WERI-Rb-1 (cell line): ENCODE results near the gene PPP1R16B.
"Not testable (repeated sequence)": the region's sequence is repeated elsewhere in the genome, so short reads cannot be mapped to it uniquely, and the experiment has no call there.

ENCODE experiments used
- DNase-seq: peaks from one replicate; pipeline ENCODE4 v3.0.0-alpha.2; 2020
- H3K27ac ChIP-seq: fragments of 250-450 bp; sonication (Bioruptor Pico); 2 replicates; pipeline ENCODE4 v1.5.1; 2020; ENCODE audit warnings: mild to moderate bottlenecking, moderate library complexity
- H3K27me3 ChIP-seq: fragments of 250-450 bp; sonication (Bioruptor Pico); 2 replicates; pipeline ENCODE4 v1.5.1; 2021; ENCODE audit warnings: mild to moderate bottlenecking, low read depth, moderate library complexity; ENCODE audit not compliant: insufficient read depth, severe bottlenecking
- H3K36me3 ChIP-seq: fragments of 250-450 bp; sonication (Bioruptor Pico); 2 replicates; pipeline ENCODE4 v1.5.1; 2020; ENCODE audit warnings: mild to moderate bottlenecking, moderate library complexity
- H3K4me3 ChIP-seq: 2 replicates; pipeline ENCODE4 v1.5.1; 2011; ENCODE audit warnings: low read depth, mild to moderate bottlenecking, control low read depth, low read length
- H3K9me3 ChIP-seq: fragments of 250-450 bp; sonication (Bioruptor Pico); 2 replicates; pipeline ENCODE4 v1.5.1; 2021; ENCODE audit warnings: mild to moderate bottlenecking, moderate library complexity; ENCODE audit not compliant: severe bottlenecking
- CTCF ChIP-seq: IDR thresholded peaks from 2 replicates; pipeline ENCODE4 v1.5.1; 2011; ENCODE audit warnings: low read depth, mild to moderate bottlenecking, control low read depth, inconsistent platforms, low read length

Gene PPP1R16B

DNA sequence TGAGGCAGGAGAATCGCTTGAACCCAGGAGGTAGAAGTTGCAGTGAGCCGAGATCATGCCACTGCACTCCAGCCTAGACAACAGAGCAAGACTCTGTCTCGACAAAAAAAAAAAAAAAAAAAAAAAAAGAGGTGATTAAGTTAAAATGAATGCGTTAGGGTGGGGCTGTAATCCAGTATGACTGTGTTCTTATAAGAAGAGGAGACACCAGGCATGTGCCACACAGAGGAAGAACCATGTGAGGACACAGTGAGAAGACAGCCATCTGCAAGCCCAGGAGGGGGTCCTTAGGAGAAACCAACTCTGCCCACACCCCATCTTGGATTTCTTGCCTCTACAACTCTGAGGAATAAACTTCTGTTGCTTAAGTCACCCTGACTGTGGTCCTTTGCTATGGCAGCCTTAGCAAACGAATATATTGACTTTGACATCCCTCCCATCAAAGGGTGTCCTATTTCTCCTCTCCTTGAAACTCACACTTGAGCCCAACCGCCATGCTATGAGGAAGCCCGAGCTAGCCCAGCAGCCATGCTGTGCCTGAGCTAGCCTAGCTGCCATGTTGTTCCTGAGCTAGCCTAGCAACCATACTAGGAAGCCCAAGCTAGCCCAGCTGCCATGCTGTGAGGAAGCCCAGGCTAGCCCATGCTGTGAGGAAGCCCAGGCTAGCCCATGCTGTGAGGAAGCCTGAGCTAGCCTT, 15.8 kb upstream of the PPP1R16B start:
- Histone ChIP-seq H3K36me3 (no peaks in the 10 kb centered on the region), H3K4me3 (no peak overlapping the region), H3K27ac (no peak overlapping the region), H3K27me3 (no peaks in the 10 kb centered on the region), H3K9me3 (no peaks in the 10 kb centered on the region)
- DNase-seq, result no peak
- TF ChIP-seq CTCF, result no peak

DNA sequence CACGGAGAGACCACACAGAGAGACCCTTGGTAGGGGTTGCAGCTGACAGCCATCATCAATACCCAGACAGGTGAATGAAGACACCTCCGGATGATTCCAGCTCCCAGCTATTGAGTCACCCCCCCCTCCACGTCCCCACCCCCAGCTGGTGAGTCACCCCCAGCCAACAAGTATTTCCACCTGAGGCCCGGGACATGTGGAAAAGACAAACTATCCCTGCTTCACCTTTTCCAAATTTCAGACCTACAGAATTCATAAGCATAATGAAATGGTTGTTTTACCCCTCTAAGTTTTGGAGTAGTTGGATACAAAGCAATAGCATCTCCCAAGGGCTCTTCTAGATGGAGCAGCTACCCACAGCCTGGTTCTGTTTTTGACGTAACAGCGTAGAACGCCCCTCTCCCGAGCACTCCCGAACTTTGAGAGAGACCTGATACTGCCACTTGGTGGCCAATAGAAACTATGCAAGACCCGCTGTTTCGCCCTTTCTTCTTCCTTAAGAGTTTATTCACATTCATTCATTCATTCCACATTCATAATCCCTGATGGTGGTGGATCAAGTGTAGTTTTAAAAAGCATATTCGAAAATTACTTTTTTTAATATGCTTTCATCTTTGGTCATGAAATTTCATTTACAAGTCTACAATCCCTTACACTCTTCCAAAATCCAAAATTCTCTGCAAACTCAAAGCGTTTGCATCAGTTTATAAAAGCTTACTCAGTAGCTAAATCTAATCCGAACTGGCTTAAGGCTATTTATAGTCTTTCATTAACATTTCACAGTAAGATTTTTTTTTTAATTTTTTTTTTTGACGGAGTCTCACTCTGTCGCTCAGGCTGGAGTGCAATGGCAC, 15.1 kb upstream of the PPP1R16B start:
- Histone ChIP-seq H3K27ac (no peak overlapping the region), H3K27me3 (no peaks in the 10 kb centered on the region), H3K36me3 (no peaks in the 10 kb centered on the region), H3K9me3 (no peaks in the 10 kb centered on the region), H3K4me3 (no peak overlapping the region)
- peak; percentile 48 for DNase-seq
- peak; percentile 56 for TF ChIP-seq CTCF

DNA sequence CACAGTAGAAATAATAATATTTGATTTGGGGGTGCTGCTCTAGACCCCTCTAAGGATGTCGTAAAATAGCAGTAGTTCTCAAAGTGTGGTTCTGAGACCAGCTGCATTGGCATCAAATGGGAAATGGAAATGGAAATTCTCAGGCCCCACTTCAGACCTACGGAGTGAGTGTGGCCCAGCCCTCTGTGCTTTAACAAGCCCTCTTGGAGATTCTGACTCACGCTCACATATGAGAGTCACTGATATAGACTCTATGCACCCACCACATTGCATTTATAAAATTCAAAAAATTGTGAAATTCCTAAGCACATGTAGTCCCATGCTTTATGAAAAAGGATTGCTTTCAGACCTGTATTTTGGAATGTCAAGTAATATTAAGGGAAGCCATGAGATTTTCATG, 14.2 kb upstream of the PPP1R16B start:
- Histone ChIP-seq H3K4me3 (no peak overlapping the region), H3K9me3 (no peaks in the 10 kb centered on the region), H3K27me3 (no peaks in the 10 kb centered on the region), H3K27ac (no peak overlapping the region), H3K36me3 (no peaks in the 10 kb centered on the region)
- TF ChIP-seq CTCF, result no peak
- no peak for DNase-seq

GRCh38 chr20:38791940-38792339, 13.6 kb upstream of the PPP1R16B start:
- Histone ChIP-seq H3K27me3 (no peaks in the 10 kb centered on the region), H3K9me3 (no peaks in the 10 kb centered on the region), H3K4me3 (no peak overlapping the region), H3K36me3 (no peaks in the 10 kb centered on the region), H3K27ac (no peak overlapping the region)
- DNase-seq, result no peak
- no peak for TF ChIP-seq CTCF

DNA sequence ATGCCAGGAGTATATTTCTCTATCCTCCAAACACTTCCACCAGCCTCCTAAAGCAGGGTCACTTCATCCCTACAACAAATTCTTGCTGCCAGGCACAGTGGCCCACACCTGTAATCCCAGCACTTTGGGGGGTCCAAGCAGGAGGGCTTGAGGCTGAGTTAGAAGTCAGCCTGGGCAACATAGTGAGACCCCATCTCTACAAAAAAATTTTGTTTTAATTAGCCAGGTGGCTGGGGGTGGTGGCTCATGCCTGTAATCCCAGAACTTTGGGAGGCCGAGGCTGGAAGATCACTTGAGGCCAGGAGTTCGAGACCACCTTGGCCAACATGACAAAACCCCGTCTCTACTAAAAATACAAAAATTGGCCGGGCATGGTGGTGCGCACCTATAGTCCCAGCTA, 11.4 kb upstream of the PPP1R16B start:
- not testable (repeated sequence) for DNase-seq, H3K27me3 ChIP-seq, H3K36me3 ChIP-seq, H3K4me3 ChIP-seq, H3K27ac ChIP-seq, H3K9me3 ChIP-seq

GRCh38 chr20:38798266-38798665, 7.2 kb upstream of the PPP1R16B start:
- Histone ChIP-seq H3K4me3 (no peak overlapping the region), H3K27me3 (no peaks in the 10 kb centered on the region), H3K9me3 (no peaks in the 10 kb centered on the region), H3K36me3 (no peaks in the 10 kb centered on the region), H3K27ac (no peak overlapping the region)
- no peak for TF ChIP-seq CTCF
- no peak for DNase-seq
